T-helper 2 cell treated with Interferon-gamma antibody and Interleukin-4, amounts not matched to agents 5 μg/mL and 100 μg/mL, for 36 hours (primary cell): ENCODE results near the gene SGCE.

Source experiments
- DNase-seq: peaks from one replicate; pipeline ENCODE4 v3.0.0; 2021; ENCODE audit warnings: low spot score
- H3K27ac Mint-ChIP-seq: one replicate; pipeline ENCODE4 v1.8.0; 2021; ENCODE audit warnings: mild to moderate bottlenecking, mixed read lengths
- H3K27me3 Mint-ChIP-seq: one replicate; pipeline ENCODE4 v1.8.0; 2021; ENCODE audit warnings: low read depth, mixed read lengths
- H3K36me3 Mint-ChIP-seq: one replicate; pipeline ENCODE4 v1.8.0; 2021; ENCODE audit warnings: low read depth, mixed read lengths
- H3K4me1 Mint-ChIP-seq: one replicate; pipeline ENCODE4 v1.8.0; 2021; ENCODE audit warnings: low read depth, mixed read lengths
- H3K4me3 Mint-ChIP-seq: one replicate; pipeline ENCODE4 v1.8.0; 2022; ENCODE audit warnings: mild to moderate bottlenecking, moderate library complexity, mixed read lengths
- H3K9me3 Mint-ChIP-seq: one replicate; pipeline ENCODE4 v1.8.0; 2021; ENCODE audit warnings: mixed read lengths

Gene SGCE

GRCh38 chr7:94669773-94670495 lies 14.0 kb upstream of the SGCE start:
- H3K36me3 Mint-ChIP-seq = no peaks in the 10 kb centered on the region
- H3K9me3 Mint-ChIP-seq = no peaks in the 10 kb centered on the region
- no peak for DNase-seq
- no peaks in the 10 kb centered on the region for H3K27me3 Mint-ChIP-seq
- H3K4me3 Mint-ChIP-seq = no peak overlapping the region
- H3K4me1 Mint-ChIP-seq = peaks cover 2% of the 10 kb centered on the region
- no peak overlapping the region for H3K27ac Mint-ChIP-seq

GRCh38 chr7:94666879-94667587 lies 11.1 kb upstream of the SGCE start:
- no peak overlapping the region for H3K4me3 Mint-ChIP-seq
- H3K4me1 Mint-ChIP-seq = peaks cover 2% of the 10 kb centered on the region
- no peaks in the 10 kb centered on the region for H3K36me3 Mint-ChIP-seq
- H3K9me3 Mint-ChIP-seq = no peaks in the 10 kb centered on the region
- no peak overlapping the region for H3K27ac Mint-ChIP-seq
- H3K27me3 Mint-ChIP-seq = no peaks in the 10 kb centered on the region
- DNase-seq = no peak

- H3K4me3 Mint-ChIP-seq = no peak overlapping the region
- H3K27ac Mint-ChIP-seq = no peak overlapping the region
- H3K4me1 Mint-ChIP-seq = peaks cover 2% of the 10 kb centered on the region
- H3K36me3 Mint-ChIP-seq = no peaks in the 10 kb centered on the region
- H3K9me3 Mint-ChIP-seq = no peaks in the 10 kb centered on the region
- no peaks in the 10 kb centered on the region for H3K27me3 Mint-ChIP-seq
- no peak for DNase-seq
Observed at GRCh38 chr7:94665426-94665825, 9.5 kb upstream of the SGCE start.

GRCh38 chr7:94664023-94664422 lies 8.1 kb upstream of the SGCE start:
- Mint-ChIP-seq H3K4me1 (peaks cover 2% of the 10 kb centered on the region), H3K36me3 (no peaks in the 10 kb centered on the region), H3K9me3 (no peaks in the 10 kb centered on the region), H3K4me3 (no peak overlapping the region), H3K27me3 (no peaks in the 10 kb centered on the region), H3K27ac (no peak overlapping the region)
- DNase-seq = no peak

GRCh38 chr7:94662548-94662947 lies 6.6 kb upstream of the SGCE start:
- H3K4me3 Mint-ChIP-seq = no peak overlapping the region
- no peak overlapping the region for H3K27ac Mint-ChIP-seq
- no peak for DNase-seq
- H3K4me1 Mint-ChIP-seq = peaks cover 2% of the 10 kb centered on the region
- H3K36me3 Mint-ChIP-seq = no peaks in the 10 kb centered on the region
- no peaks in the 10 kb centered on the region for H3K27me3 Mint-ChIP-seq
- H3K9me3 Mint-ChIP-seq = no peaks in the 10 kb centered on the region

- no peak overlapping the region for H3K4me3 Mint-ChIP-seq
- no peaks in the 10 kb centered on the region for H3K36me3 Mint-ChIP-seq
- peaks cover 15% of the 10 kb centered on the region for H3K4me1 Mint-ChIP-seq
- H3K9me3 Mint-ChIP-seq = no peaks in the 10 kb centered on the region
- DNase-seq = no peak
- H3K27ac Mint-ChIP-seq = no peak overlapping the region
- peaks cover 9% of the 10 kb centered on the region for H3K27me3 Mint-ChIP-seq
Observed at GRCh38 chr7:94660006-94660405, 4.1 kb upstream of the SGCE start.

GRCh38 chr7:94658826-94659225 lies 2.9 kb upstream of the SGCE start:
- H3K27ac Mint-ChIP-seq = no peak overlapping the region
- H3K4me3 Mint-ChIP-seq = no peak overlapping the region
- H3K27me3 Mint-ChIP-seq = peaks cover 20% of the 10 kb centered on the region
- DNase-seq = no peak
- H3K9me3 Mint-ChIP-seq = no peaks in the 10 kb centered on the region
- no peaks in the 10 kb centered on the region for H3K36me3 Mint-ChIP-seq
- H3K4me1 Mint-ChIP-seq = peaks cover 15% of the 10 kb centered on the region

GRCh38 chr7:94657771-94658693 lies 2.1 kb upstream of the SGCE start:
- Mint-ChIP-seq H3K27ac (no peak overlapping the region), H3K9me3 (no peaks in the 10 kb centered on the region), H3K4me1 (peaks cover 15% of the 10 kb centered on the region), H3K4me3 (peak overlapping the region; percentile 78), H3K27me3 (peaks cover 25% of the 10 kb centered on the region), H3K36me3 (no peaks in the 10 kb centered on the region)
- peak; percentile 87 for DNase-seq

- DNase-seq = peak; percentile 15
- Mint-ChIP-seq H3K27me3 (peaks cover 26% of the 10 kb centered on the region), H3K9me3 (no peaks in the 10 kb centered on the region), H3K36me3 (no peaks in the 10 kb centered on the region), H3K4me3 (peak overlapping the region; percentile 78), H3K27ac (peak overlapping the region; percentile 56), H3K4me1 (peaks cover 15% of the 10 kb centered on the region)
Observed at GRCh38 chr7:94656925-94657731, 1.2 kb upstream of the SGCE start.

- H3K36me3 Mint-ChIP-seq = no peaks in the 10 kb centered on the region
Observed at GRCh38 chr7:94656658-94656924, 658 bp upstream of the SGCE start.

GRCh38 chr7:94655126-94655847 lies 646 bp downstream of the SGCE start:
- Mint-ChIP-seq H3K36me3 (no peaks in the 10 kb centered on the region), H3K27ac (no peak overlapping the region), H3K9me3 (no peaks in the 10 kb centered on the region), H3K27me3 (peaks cover 41% of the 10 kb centered on the region), H3K4me3 (peak overlapping the region; percentile 81), H3K4me1 (peaks cover 15% of the 10 kb centered on the region)
- DNase-seq = peak; percentile 5

More at GRCh38 chr7:94656658-94656924, 658 bp upstream of the SGCE start:
- Mint-ChIP-seq H3K27ac (peak overlapping the region; percentile 56), H3K4me1 (peaks cover 15% of the 10 kb centered on the region), H3K4me3 (peak overlapping the region; percentile 78), H3K9me3 (no peaks in the 10 kb centered on the region), H3K27me3 (peaks cover 30% of the 10 kb centered on the region)
- DNase-seq = no peak

GRCh38 chr7:94654783-94655125 lies 1.2 kb downstream of the SGCE start:
- peak overlapping the region; percentile 81 for H3K4me3 Mint-ChIP-seq

More at GRCh38 chr7:94654783-94655125, 1.2 kb downstream of the SGCE start:
- Mint-ChIP-seq H3K27ac (no peak overlapping the region), H3K36me3 (no peaks in the 10 kb centered on the region), H3K27me3 (peaks cover 46% of the 10 kb centered on the region), H3K4me1 (peaks cover 15% of the 10 kb centered on the region), H3K9me3 (no peaks in the 10 kb centered on the region)
- DNase-seq = no peak
